NCI-H1105 (cell line): ENCODE measurements around the gene IRF4.
"Not testable (repeated sequence)": the region's sequence is repeated elsewhere in the genome, so short reads cannot be mapped to it uniquely, and the experiment has no call there.

ENCODE experiments used
- DNase-seq: peaks from one replicate; lab custom pipeline; 2025; lab: John Stamatoyannopoulos, UW

IRF4 gene

GRCh38 chr6:366389-367297, 24.9 kb upstream of the IRF4 start:
- no peak for DNase-seq

GRCh38 chr6:367298-367794, 24.2 kb upstream of the IRF4 start:
- no peak for DNase-seq

- no peak for DNase-seq
Measured at GRCh38 chr6:367891-368630, 23.5 kb upstream of the IRF4 start.

- DNase-seq = no peak
Measured at GRCh38 chr6:369559-370431, 21.8 kb upstream of the IRF4 start.

GRCh38 chr6:370555-370954, 21.0 kb upstream of the IRF4 start:
- no peak for DNase-seq

GRCh38 chr6:371851-372250, 19.7 kb upstream of the IRF4 start:
- not testable (repeated sequence) for DNase-seq

GRCh38 chr6:372336-372911, 19.1 kb upstream of the IRF4 start:
- DNase-seq = no peak

- DNase-seq = no peak
Measured at GRCh38 chr6:373031-373430, 18.5 kb upstream of the IRF4 start.

- no peak for DNase-seq
Measured at GRCh38 chr6:373773-374724, 17.5 kb upstream of the IRF4 start.

GRCh38 chr6:374956-375355, 16.6 kb upstream of the IRF4 start:
- no peak for DNase-seq

- DNase-seq = no peak
Measured at GRCh38 chr6:376827-377640, 14.5 kb upstream of the IRF4 start.

GRCh38 chr6:377641-378020, 13.9 kb upstream of the IRF4 start:
- not testable (repeated sequence) for DNase-seq

GRCh38 chr6:378090-378957, 13.2 kb upstream of the IRF4 start:
- no peak for DNase-seq

GRCh38 chr6:378958-379409, 12.6 kb upstream of the IRF4 start:
- DNase-seq = no peak

GRCh38 chr6:379410-380181, 12.0 kb upstream of the IRF4 start:
- DNase-seq = no peak

GRCh38 chr6:380234-381218, 11.0 kb upstream of the IRF4 start:
- DNase-seq = no peak
